Hippocampal formation (tissue), 2 donors: ENCODE measurements around the gene NPFFR1.
"Not testable (repeated sequence)": the region's sequence is repeated elsewhere in the genome, so short reads cannot be mapped to it uniquely, and the experiment has no call there.

Source experiments
- DNase-seq, 2 donors: peaks; one replicate each; lab custom pipeline; 2025; lab: John Stamatoyannopoulos, UW

The NPFFR1 gene

GRCh38 chr10:70222811-70223447 is 60.9 kb downstream of the NPFFR1 start:
- not testable (repeated sequence) for DNase-seq

- no peak for DNase-seq
Observed at GRCh38 chr10:70222340-70222794, 61.4 kb downstream of the NPFFR1 start.

- DNase-seq = no peak
Observed at GRCh38 chr10:70221030-70221429, 62.8 kb downstream of the NPFFR1 start.

DNA sequence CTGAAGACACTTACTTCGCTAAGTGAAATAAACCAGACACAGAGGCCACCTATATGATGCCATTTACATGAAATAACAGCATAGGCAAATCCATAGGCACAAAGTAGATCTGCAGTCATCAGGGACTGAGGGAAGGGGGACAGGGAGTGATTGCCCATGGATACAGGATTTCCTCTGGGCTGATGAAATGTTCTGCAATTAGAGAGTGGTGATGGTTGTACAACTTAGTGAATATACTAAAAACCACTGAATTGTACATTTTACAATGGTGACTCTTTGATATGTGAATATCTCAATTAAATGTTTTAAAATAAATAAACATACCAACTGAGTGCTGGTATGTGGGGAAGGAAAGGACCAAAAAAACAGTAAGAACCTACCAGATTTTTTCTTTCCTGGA is 70.9 kb downstream of the NPFFR1 start:
- no peak for DNase-seq

DNA sequence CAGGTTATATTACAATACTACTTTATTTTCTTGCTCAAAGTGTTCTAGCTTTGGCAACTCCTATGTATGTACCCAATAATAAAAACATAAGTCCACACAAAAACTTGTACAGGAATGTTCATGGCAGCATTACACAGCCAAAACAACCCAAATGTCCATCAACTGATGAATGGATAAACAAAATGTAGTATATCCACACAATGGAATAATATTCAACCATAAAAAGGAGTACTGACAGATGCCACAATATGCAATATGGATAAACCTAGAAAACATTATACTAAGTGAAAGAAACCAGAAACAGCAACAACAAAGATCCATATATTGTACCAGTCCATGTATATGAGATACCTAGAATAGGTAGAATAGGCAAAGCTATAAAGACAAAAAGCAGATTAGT is 71.5 kb downstream of the NPFFR1 start:
- no peak for DNase-seq

GRCh38 chr10:70206762-70207161 is 77.0 kb downstream of the NPFFR1 start:
- DNase-seq = no peak

- DNase-seq = no peak
Observed at GRCh38 chr10:70201105-70201504, 82.7 kb downstream of the NPFFR1 start.

GRCh38 chr10:70198696-70199466 is 84.9 kb downstream of the NPFFR1 start:
- no peak for DNase-seq
